ENCODE results near the gene UQCRQ.
"Not testable (repeated sequence)": the region's sequence is repeated elsewhere in the genome, so short reads cannot be mapped to it uniquely, and the experiment has no call there.

Gene UQCRQ

DNA sequence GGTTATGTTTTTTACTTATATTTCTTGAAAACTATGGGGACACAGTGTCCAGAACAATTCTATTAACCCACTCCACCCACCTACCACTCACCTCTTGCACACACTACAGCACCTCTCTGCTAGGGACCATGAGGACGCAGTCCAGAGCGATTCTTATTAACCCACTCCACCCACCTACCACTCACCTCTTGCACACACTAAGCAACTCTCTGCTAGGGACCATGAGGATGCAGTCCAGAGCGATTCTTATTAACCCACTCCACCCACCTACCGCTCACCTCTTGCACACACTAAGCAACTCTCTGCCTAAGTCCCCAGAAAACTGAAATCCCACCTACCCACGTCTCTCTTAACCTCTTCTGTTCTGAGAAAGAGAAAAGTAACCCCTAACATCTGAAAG, 33.8 kb upstream of the UQCRQ start:
- DNase-seq (ENCODE audit: low read depth, low spot score) = no peak

GRCh38 chr5:132834057-132834456, 32.4 kb upstream of the UQCRQ start:
- no peak for DNase-seq (ENCODE audit: low read depth, low spot score)

GRCh38 chr5:132836852-132837251, 29.6 kb upstream of the UQCRQ start:
- DNase-seq (ENCODE audit: low read depth, low spot score) = no peak

- DNase-seq (ENCODE audit: low read depth, low spot score) = no peak
Observed at GRCh38 chr5:132837868-132838267, 28.6 kb upstream of the UQCRQ start.

DNA sequence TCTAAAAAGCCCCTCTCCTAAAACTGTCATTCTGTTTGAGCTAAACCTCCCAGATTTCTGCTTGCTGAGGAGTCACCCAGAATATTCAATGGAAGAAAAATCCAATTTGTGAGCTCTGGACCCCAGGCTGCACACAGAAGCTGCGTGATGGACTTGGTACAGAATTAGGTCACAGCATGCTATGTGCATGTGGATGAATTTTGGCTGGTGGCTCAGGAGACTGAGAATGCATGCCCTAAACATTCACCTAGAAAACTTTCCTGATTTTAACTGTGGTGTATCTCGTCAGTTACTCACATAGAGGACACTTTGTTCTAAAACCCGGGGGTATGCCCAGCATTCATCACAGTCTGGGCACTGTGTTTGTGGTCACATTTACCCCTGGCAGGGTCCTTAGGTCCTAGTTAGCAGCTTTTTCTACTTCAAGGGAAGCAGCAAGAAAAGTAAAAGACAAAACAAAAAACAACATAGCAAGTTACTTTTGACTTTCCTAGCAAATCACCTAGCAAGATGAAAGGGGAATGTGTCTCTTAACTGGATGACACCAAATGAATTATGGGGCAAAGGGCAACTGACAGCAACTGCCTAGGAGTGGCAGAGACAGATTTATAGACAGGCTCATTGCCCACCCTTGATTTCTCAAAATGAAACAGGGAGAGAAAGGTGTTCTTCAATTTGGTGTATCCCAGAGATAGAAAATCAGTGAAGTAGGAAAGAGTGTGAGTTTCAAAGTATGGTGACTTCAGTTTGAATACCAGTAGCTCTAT, 27.7 kb upstream of the UQCRQ start:
- DNase-seq (ENCODE audit: low read depth, low spot score) = no peak

- peak; percentile 41 for DNase-seq (ENCODE audit: low read depth, low spot score)
Observed at GRCh38 chr5:132839426-132840301, 26.8 kb upstream of the UQCRQ start.

- DNase-seq (ENCODE audit: low read depth, low spot score) = no peak
Observed at GRCh38 chr5:132840313-132840712, 26.1 kb upstream of the UQCRQ start.

DNA sequence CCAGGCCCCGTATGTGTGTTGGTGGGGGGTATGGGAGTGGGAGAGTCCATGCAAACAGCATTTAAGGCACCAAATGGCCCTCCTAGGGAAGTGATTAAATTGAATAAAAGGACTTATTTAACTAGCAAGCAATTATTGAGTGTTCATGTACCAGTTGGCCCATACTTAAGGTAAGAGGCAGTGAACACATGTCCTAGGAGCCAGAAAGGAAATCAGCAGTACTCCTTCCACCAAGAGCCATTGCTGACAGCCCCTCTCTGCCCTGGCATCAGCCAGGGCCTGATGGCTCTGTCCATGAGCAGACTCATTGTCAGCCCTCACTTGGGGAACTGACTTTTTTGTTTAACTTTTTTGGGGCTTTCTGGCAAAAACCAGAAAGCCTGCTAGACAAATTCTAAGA, 25.5 kb upstream of the UQCRQ start:
- DNase-seq (ENCODE audit: low read depth, low spot score) = no peak

- no peak for DNase-seq (ENCODE audit: low read depth, low spot score)
Observed at GRCh38 chr5:132841305-132841704, 25.1 kb upstream of the UQCRQ start.

DNA sequence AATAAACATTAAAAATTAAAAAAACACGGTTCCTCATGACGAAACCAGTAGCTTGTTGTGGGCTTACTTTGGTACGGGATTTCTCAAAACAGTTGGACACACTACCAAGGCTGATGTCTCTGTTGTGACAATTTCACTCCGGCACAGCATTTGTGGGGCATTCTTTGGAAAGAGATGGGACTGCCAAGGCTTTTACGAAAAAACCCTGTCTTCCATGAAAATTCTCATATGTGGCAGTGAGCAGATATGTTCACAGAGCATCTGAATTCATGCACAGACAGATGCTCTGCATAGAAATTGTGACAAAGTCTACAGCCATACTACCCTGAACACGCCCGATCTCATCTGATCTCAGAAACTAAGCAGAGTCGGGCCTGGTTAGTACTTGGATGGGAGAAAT, 18.2 kb upstream of the UQCRQ start:
- no peak for DNase-seq (ENCODE audit: low read depth, low spot score)

DNA sequence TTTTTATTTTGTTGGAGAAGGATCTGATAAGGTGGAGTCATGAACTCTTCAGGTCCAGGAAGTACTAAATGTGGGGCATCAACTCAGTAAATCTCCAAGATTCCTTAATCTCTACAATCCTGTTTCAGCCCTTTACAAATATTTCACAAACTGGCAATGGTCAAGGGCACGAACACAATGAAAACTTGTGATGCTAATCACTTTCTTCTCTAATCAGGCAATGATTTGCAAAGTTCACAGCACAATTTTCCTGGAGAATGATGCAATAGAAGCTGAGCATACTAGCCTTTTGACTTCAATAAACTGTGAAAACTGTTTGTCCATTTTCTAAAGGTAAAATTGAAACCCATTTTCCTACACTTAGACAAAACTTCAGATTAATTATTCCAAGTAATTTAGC, 17.1 kb upstream of the UQCRQ start:
- no peak for DNase-seq (ENCODE audit: low read depth, low spot score)

- DNase-seq (ENCODE audit: low read depth, low spot score) = no peak
Observed at GRCh38 chr5:132850066-132850465, 16.4 kb upstream of the UQCRQ start.

- DNase-seq (ENCODE audit: low read depth, low spot score) = no peak
Observed at GRCh38 chr5:132853323-132853722, 13.1 kb upstream of the UQCRQ start.

DNA sequence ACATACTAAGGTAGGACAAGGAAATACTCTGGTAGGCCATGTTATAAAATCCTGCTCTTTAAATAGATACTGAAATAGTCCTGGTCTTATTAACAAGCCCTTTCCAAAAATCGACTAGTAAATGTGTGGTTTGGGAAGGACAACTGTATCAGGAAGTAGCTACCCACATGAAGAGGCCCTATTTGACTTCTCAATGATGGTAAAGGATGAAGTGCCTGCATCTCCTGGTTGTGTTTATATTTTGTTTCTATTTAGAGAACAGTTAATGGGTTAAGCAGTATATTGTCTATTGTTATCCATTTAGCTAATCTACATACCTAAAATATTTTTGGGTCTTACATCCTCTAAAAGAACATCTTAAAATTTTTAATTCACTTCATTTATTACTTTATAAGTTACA, 12.7 kb upstream of the UQCRQ start:
- no peak for DNase-seq (ENCODE audit: low read depth, low spot score)

- DNase-seq (ENCODE audit: low read depth, low spot score) = no peak
Observed at GRCh38 chr5:132854301-132854700, 12.1 kb upstream of the UQCRQ start.

GRCh38 chr5:132854992-132855391, 11.4 kb upstream of the UQCRQ start:
- not testable (repeated sequence) for DNase-seq (ENCODE audit: low read depth, low spot score)

GRCh38 chr5:132856011-132856410, 10.4 kb upstream of the UQCRQ start:
- no peak for DNase-seq (ENCODE audit: low read depth, low spot score)

GRCh38 chr5:132859889-132860437, 6.5 kb upstream of the UQCRQ start:
- no peak for DNase-seq (ENCODE audit: low read depth, low spot score)

DNA sequence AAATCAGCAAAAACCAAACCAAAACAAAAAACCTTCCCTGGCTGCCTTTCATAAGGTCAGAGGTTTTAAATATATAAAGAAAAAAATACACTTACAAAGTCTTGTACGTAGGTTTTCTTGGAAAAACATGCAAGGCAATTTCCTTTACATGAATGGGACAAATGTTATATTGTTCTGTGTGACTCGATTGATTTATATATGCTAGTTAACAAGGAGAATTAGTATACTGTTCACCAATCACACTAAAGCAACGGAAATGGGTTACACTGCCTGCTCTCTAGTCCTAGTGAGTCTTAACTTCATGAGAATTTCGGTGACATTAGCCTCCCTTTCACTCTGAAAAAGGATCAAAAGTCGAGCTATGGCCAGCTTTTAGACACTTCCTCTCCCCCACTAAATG, 5.7 kb upstream of the UQCRQ start:
- no peak for DNase-seq (ENCODE audit: low read depth, low spot score)

GRCh38 chr5:132865668-132866341, 637 bp upstream of the UQCRQ start:
- DNase-seq (ENCODE audit: low read depth, low spot score) = no peak

GRCh38 chr5:132867046-132867451, 607 bp downstream of the UQCRQ start:
- no peak for DNase-seq (ENCODE audit: low read depth, low spot score)

- no peak for DNase-seq (ENCODE audit: low read depth, low spot score)
Observed at GRCh38 chr5:132868754-132869153, 2.3 kb downstream of the UQCRQ start.
